IPS-20b (cell line): ENCODE results near the gene MFSD2B.
A peak's percentile ranks its signal among the peaks of the same experiment; 100 is the strongest.

Source experiments
- H3K27ac ChIP-seq: one replicate; pipeline ENCODE4 v1.5.1; 2013; ENCODE audit warnings: low read length
- H3K27me3 ChIP-seq: 2 replicates; pipeline ENCODE4 v1.6.1; 2013; ENCODE audit warnings: mild to moderate bottlenecking, low read length, inconsistent platforms; ENCODE audit not compliant: insufficient read depth
- H3K36me3 ChIP-seq: 2 replicates; pipeline ENCODE4 v1.6.1; 2013; ENCODE audit warnings: low read depth, mild to moderate bottlenecking, inconsistent platforms, low read length, moderate library complexity; ENCODE audit not compliant: insufficient read depth
- H3K4me1 ChIP-seq: 2 replicates; pipeline ENCODE4 v1.6.1; 2013; ENCODE audit warnings: mild to moderate bottlenecking, control low read depth, inconsistent platforms, low read length, moderate library complexity; ENCODE audit not compliant: insufficient read depth
- H3K4me3 ChIP-seq: 2 replicates; pipeline ENCODE4 v1.5.1; 2013; ENCODE audit warnings: mild to moderate bottlenecking, low read length, inconsistent platforms
- H3K9ac ChIP-seq: 2 replicates; pipeline ENCODE4 v1.6.1; 2013; ENCODE audit warnings: low read depth, mild to moderate bottlenecking, inconsistent platforms, low read length, moderate library complexity
- H3K9me3 ChIP-seq: 2 replicates; pipeline ENCODE4 v1.6.1; 2013; ENCODE audit warnings: mild to moderate bottlenecking, low read depth, low read length, inconsistent platforms; ENCODE audit not compliant: insufficient read depth

Gene MFSD2B

DNA sequence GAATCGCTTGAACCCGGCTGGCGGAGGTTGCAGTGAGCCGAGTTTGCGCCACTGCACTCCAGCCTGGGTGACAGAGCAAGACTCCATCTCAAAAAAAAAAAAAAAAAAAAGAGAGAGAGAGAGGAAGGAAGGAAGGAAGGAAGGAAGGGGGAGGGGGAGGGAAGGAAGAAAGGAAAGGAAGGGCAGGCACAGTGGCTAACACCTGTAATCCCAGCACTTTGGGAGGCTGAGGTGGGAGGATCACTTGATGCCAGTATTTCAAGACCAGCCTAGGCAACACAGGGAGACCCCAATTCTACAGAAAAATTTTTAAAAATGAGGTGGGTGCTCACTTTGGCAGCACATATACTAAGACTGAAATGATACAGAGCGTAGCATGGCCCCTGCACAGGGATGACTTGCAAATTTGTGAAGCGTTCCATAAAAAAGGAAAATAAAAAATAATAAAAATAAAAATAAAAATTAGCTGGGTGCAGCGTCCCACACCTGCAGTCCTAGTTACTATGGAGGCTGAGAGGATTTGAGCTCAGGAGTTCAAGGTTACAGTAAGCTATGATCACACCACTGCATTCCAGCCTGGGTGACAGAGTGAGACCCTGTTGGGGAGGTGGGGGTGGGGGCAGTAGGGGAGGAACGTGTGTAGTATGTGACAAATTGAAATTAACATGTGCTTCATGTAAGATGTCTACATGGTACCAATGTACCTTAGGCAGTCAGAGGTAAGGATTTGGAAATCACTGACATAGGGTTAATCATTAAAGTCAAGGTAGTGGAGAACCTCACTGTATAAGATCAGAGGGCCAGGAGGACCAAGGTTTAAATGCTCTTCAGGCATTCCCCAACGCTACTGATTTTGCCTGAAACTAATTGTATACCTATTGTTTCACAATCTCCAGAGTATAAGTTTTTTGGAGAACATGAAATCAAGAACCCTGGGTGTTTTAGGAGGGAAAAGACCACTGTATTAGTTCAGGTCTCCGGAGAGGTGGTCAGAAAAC, 35.9 kb downstream of the MFSD2B start:
- Histone ChIP-seq H3K4me1 (peaks cover 14% of the 10 kb centered on the region; the same call in 1 of the 2 replicates), H3K27ac (no peak overlapping the region), H3K9ac (peak overlapping the region; percentile 82; the same call in 1 of the 2 replicates), H3K4me3 (peak overlapping the region; percentile 97), H3K36me3 (no peaks in the 10 kb centered on the region), H3K9me3 (no peaks in the 10 kb centered on the region), H3K27me3 (peaks cover 5% of the 10 kb centered on the region; the same call in 1 of the 2 replicates)

DNA sequence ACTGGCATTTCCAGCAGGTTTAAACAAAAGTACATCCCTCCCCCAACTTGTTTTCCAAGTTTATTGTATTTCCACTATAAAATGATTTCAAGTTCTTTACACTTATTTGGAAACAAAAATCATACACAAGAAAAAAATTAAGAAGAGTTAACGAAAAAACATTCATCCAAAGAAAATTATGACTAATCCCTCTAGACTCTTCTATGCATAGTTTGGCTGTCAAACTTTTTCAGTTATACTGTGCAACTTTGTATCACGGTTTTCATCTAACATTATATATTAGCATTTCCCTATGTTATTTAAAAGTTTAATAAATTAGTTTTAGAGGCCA, 36.7 kb downstream of the MFSD2B start:
- H3K4me3 ChIP-seq: peak overlapping the region; percentile 97
- H3K9me3 ChIP-seq: no peaks in the 10 kb centered on the region
- H3K27ac ChIP-seq: no peak overlapping the region
- H3K27me3 ChIP-seq: peaks cover 5% of the 10 kb centered on the region; the same call in 1 of the 2 replicates
- peaks cover 14% of the 10 kb centered on the region; the same call in 1 of the 2 replicates for H3K4me1 ChIP-seq
- peak overlapping the region; percentile 82 for H3K9ac ChIP-seq
- H3K36me3 ChIP-seq: no peaks in the 10 kb centered on the region

DNA sequence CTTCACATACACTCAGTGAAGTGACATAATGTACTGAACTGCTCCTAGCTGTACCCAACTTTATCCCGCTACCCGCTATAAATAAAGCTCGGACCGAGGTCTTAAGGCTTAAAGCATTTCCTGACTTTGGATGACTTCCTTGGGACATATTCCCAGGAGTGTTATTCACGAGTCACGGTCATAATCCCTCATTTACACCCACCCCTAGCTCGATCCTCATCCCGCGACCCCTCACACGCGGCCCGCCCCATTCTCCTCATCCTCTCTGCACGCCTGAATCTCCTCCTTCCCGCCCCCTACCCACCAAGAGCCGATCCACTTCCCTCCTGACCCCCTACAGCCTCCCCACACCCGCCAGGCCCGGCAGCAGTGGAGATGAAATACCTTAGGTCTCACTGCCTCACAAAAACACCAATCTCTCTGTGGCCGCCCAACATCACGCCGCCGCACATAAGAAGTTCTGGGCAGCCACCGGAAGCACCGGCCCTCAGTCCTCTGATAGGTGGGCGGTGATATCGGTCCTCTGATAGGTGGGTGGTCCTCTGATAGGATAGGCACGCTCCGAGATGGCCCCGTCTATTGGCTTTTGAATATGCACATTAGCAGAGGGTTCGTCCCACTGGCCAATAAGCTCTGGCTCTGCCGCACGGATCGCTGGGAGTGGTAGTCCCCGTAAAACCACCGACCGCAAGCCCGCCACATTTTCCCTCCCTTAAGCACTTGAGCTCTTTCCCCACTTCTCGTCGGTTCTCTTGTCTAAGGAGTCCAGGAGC, 37.2 kb downstream of the MFSD2B start, which contains the start of gene WDCP:
Gene WDCP (minus strand): TSS at position 462 of the 773 bp plus-strand sequence. CDS start 7,897 bp downstream, outside the sequence.
- Histone ChIP-seq H3K9ac (peak within 1 kb of the TSS; percentile 82), H3K4me1 (peaks cover 14% of the 10 kb centered on the region; the same call in 1 of the 2 replicates), H3K36me3 (no peaks in the 10 kb centered on the region), H3K9me3 (no peaks in the 10 kb centered on the region), H3K27ac (peak within 1 kb of the TSS; percentile 2), H3K27me3 (peaks cover 5% of the 10 kb centered on the region; the same call in 1 of the 2 replicates), H3K4me3 (peak within 1 kb of the TSS; percentile 97)

DNA sequence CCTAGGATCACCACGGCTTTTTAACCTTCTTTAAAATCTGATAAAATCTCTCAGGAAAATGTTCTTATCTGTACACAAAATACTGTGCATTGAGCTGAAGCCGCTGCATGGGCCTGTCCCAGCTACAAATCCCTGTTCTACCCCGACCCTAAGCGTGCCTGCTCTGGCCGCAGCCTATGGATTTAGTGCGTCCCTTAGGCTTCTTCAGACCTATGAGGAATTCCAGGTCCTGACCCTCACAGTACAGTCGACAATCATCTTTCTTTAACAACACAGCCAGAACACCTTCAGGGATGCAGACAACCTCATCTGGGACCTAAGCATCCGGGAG, 37.8 kb downstream of the MFSD2B start:
- Histone ChIP-seq H3K27me3 (peaks cover 5% of the 10 kb centered on the region; the same call in 1 of the 2 replicates), H3K9me3 (no peaks in the 10 kb centered on the region), H3K4me3 (peak overlapping the region; percentile 97), H3K9ac (peak overlapping the region; percentile 63; the same call in 1 of the 2 replicates), H3K27ac (no peak overlapping the region), H3K4me1 (peaks cover 14% of the 10 kb centered on the region; the same call in 1 of the 2 replicates), H3K36me3 (no peaks in the 10 kb centered on the region)

DNA sequence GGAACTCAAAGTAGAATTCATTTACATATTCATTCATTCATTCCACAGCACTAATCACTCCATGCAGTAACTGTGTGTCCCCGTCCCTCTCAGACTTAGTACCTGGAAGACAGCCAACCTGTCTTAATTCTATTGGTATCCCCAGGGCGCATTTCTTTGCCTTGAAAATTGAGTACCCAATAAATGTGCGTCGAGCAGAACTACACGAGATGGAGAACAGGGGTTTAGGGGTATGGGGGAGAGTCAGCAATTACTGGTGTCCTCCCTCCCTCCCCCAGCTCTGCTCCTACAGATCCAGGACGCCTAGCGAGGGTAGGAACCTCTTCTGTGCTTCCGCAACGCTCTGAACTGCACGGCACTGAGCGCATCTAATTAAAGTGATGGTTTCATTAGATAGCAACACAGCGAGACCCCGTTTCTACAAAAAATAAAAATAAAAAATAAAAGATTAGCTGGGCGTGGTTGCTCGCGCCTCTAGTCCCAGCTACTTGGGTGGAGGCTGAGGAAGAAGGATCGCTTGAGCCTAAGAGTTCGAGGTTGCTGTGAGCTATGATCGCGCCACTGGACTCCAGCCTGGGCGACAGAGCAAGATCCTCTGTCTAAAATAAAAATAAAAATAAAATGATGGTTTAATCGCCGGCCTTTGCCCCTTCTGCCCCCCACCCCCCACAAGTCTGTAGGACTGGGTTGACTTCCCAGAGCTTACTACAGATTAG, 39.0 kb downstream of the MFSD2B start:
- H3K9me3 ChIP-seq: no peaks in the 10 kb centered on the region
- H3K9ac ChIP-seq: peak overlapping the region; percentile 56; the same call in 1 of the 2 replicates
- peak overlapping the region; percentile 70 for H3K4me3 ChIP-seq
- H3K4me1 ChIP-seq: peaks cover 14% of the 10 kb centered on the region; the same call in 1 of the 2 replicates
- H3K27ac ChIP-seq: no peak overlapping the region
- peaks cover 5% of the 10 kb centered on the region; the same call in 1 of the 2 replicates for H3K27me3 ChIP-seq
- H3K36me3 ChIP-seq: no peaks in the 10 kb centered on the region

DNA sequence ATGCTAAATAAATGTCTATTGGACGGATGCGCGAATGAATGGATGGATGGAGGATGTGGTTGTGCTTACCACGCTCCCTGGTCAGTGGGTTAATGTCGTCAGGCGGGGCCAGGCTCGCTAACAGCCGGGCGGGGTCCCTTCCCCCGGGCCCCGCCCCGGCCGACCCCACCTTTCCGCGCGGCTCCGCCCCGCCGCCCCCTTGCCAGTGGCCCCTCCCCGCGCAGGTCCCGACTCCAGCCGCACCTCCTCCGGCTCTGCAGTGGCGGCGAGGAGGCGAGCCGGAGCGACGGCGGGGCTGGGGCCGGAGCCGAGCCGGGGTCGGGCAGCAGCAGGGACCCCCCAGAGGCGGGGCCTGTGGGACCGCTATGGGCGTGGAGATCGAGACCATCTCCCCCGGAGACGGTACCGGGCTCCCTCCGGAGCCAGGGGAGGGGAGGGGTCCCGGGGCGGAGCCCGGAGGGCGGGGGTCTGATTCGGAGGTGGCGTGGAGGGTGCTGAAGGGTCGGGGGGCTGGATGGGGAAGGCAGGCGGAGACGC, 39.7 kb downstream of the MFSD2B start, which contains the start of gene FKBP1B:
Gene FKBP1B (plus strand): TSS at position 257 of the 537 bp plus-strand sequence. CDS start 109 bp downstream, at position 366.
- Histone ChIP-seq H3K9me3 (no peaks in the 10 kb centered on the region), H3K9ac (peak within 1 kb of the TSS; percentile 56; the same call in 1 of the 2 replicates), H3K4me3 (peak within 1 kb of the TSS; percentile 70), H3K27me3 (peaks cover 5% of the 10 kb centered on the region; the same call in 1 of the 2 replicates), H3K36me3 (peaks cover 5% of the 10 kb centered on the region; the same call in 1 of the 2 replicates), H3K27ac (no peak within 1 kb of the TSS), H3K4me1 (peaks cover 14% of the 10 kb centered on the region; the same call in 1 of the 2 replicates)

DNA sequence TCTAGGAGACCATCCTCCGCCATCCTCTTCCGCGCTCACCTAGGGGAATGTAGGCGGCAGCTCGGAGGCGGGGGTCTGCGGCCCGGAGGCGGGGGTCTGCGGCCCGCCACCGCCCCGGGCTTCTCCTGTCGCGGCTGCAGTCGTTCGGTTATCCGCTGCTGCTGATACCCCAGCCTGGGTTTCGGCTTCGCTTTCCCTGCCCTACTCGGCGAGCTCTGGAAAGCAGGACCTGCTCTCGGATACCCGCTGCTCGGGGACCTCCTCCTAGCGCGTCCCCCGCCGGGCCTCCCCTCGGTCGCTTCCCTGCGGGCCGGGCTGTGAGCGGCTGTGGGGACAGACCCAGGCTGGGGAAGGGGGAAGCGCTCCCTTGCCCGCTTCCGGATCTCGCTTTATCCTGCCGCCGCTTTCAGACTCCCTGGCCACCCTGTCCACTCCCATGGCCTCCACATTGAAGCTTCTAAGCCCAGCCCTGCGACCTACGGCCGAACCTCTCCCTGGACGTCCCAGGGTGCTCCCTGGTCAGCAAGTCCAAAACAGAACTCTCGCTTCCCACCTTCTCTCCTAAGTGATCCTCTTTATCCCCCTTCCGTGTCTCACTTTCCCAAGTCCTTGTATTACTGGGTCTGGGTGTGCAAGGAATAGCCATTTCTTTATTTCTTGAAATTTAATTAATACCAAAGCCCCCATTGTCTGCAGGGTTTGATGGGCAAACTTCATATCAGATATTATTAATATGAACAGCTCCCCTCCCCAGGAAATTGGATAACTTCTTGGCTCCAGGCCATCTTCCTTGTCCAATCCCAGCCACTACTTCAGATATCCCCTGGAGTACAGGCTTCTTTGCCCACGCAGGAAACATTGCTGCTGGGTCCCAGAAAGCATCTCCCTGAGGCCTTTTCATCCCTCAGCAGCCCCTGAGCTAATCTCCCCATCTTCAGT, 40.4 kb downstream of the MFSD2B start:
- no peaks in the 10 kb centered on the region for H3K9me3 ChIP-seq
- H3K27ac ChIP-seq: no peak overlapping the region
- peaks cover 14% of the 10 kb centered on the region; the same call in 1 of the 2 replicates for H3K4me1 ChIP-seq
- H3K9ac ChIP-seq: peak overlapping the region; percentile 56; the same call in 1 of the 2 replicates
- peak overlapping the region; percentile 70 for H3K4me3 ChIP-seq
- peaks cover 5% of the 10 kb centered on the region; the same call in 1 of the 2 replicates for H3K27me3 ChIP-seq
- peaks cover 12% of the 10 kb centered on the region; the same call in 1 of the 2 replicates for H3K36me3 ChIP-seq

DNA sequence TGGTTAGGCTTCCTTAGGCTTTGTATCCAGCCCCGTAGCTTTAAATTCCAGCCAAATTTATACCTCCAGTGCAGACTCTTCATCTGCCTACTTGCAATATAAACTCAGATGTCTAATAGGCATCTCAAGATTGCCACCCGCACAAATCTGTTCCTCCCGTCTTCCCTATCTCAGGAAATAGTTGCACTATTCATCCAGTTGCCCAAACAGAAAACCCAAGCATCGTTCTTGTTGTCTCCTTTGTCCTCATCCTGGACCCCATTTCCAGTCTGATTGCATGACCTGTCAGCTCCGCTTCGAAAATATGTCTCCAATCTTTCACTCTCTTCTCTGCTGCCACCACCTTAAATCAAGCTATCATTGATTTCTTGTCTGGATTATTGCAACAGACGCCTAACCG, 41.9 kb downstream of the MFSD2B start:
- no peaks in the 10 kb centered on the region for H3K9me3 ChIP-seq
- H3K4me1 ChIP-seq: peaks cover 7% of the 10 kb centered on the region; the same call in 1 of the 2 replicates
- H3K36me3 ChIP-seq: peaks cover 19% of the 10 kb centered on the region; the same call in 1 of the 2 replicates
- H3K27me3 ChIP-seq: peaks cover 5% of the 10 kb centered on the region; the same call in 1 of the 2 replicates
- H3K9ac ChIP-seq: no peak overlapping the region
- no peak overlapping the region for H3K4me3 ChIP-seq
- H3K27ac ChIP-seq: no peak overlapping the region

DNA sequence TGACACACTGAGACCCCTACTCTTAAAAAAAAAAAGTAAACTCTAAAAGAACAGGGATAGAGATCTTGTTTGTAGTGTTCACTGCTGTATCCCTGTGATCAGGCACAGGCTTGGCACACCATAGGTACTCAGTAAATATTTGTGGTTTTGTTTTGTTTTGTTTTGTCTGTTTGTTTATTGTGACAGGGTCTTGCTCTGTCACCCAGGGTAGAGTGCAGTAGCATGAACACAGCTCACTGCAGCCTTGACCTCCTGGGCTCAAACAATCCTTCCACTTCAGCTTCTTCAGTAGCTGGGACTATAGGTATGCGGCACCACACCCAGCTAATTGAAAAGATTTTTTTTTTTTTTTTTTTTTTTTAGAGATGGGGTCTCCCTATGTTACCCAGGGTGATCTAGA, 43.1 kb downstream of the MFSD2B start:
- peaks cover 3% of the 10 kb centered on the region; the same call in 1 of the 2 replicates for H3K4me1 ChIP-seq
- H3K9ac ChIP-seq: no peak overlapping the region
- peaks cover 19% of the 10 kb centered on the region; the same call in 1 of the 2 replicates for H3K36me3 ChIP-seq
- no peaks in the 10 kb centered on the region for H3K9me3 ChIP-seq
- H3K4me3 ChIP-seq: no peak overlapping the region
- H3K27ac ChIP-seq: no peak overlapping the region
- H3K27me3 ChIP-seq: peaks cover 5% of the 10 kb centered on the region; the same call in 1 of the 2 replicates
